ENCODE measurements around the gene CSTB.

CSTB gene

DNA sequence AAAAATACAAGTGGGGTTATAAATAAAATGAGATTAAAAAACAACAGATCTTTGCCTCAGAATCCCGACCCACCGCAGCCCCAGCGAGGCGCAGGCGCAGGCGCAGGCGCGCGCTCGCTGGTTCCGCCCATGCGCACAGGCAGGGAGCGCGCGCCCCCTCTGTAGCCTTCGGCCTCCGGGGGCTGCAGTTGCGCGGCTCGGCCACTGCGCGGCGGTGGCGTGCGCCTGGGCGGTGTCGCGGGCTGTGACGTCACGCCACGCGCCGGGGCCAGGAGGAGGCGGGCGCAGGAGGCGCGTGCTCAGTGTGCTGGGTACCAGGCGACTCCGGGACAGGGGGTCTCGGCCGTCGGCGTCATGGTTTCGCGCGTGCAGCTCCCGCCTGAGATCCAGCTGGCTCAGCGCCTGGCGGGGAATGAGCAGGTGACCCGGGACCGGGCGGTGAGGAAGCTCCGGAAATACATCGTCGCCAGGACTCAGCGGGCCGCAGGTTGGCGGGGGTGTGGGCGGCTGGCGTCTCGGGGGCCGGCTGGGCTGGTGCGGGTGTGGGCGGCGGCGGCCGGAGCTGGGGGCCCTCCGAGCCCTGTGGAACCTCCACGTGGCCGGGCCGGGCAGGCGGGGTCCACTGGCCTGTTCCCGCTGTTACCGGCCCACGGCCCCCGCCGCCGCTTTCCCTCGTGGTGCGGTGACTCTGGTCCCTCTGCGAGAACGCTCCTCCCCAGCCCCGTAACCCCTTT is 13.3 kb upstream of the CSTB start, which contains the start of gene RRP1:
RRP1 (plus strand) TSS at position 302 of the 734 bp plus-strand sequence; CDS start at position 355, 53 bp downstream.
- DNase-seq, result peak; percentile 90 to 95

DNA sequence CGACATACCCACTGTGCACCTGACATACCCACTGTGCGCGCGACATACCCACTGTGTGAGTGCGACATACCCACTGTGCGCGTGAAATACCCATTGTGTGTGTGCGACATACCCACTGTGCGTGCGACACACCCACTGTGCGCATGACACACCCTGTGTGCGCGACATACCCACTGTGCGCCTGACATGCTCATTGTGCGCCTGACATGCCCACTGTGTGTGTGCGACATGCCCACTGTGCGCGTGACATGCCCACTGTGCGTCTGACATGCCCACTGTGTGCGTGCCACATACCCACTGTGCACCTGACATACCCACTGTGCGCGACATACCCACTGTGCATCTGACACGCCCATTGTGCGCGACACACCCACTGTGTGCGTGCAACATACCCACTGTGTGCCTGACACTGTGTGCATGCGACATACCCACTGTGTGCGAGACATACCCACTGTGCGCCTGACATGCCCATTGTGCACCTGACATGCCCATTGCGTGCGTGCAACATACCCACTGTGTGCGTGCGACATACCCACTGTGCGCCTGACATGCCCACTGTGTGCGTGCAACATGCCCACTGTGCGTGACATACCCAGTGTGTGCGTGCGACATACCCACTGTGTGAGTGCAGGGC is 10.8 kb upstream of the CSTB start:
- DNase-seq, result no peak

DNA sequence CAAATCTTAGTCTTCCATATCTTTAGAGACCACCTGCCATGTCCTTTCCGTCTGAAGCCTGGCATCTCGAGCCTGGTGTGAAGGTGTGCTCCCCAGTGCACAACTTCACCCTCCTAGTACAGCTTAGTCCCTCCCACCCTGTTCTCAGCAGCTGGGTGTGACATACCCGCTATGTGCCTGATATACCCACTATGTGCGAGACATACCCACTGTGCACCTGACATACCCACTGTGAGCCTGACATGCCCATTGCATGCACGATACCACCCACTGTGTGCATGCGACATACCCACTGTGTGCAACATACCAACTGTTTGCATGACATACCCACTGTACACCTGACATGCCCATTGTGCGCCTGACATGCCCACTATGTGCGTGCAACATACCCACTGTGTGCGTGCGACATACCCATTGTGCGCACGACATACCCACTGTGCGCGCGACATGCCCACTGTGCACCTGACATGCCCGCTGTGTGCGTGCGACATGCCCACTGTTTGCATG is 10.2 kb upstream of the CSTB start:
- no peak for DNase-seq

DNA sequence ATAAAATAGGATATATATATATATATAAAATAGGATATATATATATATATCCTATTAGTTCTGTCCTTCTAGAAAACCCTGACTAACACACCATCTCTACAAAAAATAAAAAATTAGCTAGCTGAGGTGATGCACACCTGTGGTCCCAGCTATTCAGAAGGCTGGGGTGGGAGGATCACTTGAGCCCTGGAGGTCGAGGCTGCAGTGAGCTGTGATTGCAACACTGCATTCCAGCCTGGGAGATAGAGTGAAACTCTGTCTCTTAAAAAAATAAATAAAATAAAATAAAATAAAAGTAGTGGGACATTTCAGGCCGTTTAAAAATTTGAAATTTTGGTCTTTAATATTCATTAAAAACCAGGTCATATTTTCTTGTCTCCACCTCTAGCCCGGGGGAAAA is 9.0 kb upstream of the CSTB start:
- no peak for DNase-seq

DNA sequence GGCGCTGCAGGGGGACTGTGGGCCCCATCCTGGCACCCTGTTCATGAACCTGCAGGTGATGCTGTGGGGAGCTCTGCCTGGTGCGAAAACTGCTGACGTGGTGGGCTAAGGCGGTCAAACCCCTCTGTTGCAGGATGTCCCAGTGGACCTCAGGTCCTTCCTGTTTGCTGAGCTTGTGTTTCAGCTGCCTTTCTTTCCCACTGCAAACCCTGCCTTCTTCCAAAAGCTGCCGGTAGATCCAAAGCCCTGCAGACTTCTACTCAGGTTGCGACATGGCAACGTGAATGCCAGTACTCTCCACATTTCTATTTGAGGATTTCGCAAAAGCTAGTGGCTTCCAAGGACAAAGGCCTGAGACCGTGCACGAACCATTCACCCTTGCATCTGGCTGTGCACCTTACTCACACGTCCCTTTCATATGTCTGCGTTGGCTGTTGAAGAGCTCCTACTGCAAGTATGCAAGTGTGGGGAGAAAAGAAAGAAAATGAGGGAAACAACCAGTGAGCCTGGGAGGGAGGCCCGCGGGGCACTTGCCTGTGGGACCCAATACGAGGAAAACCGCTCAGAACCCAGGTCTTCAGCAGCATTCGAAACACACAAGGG is 7.1 kb upstream of the CSTB start:
- DNase-seq, result no peak

DNA sequence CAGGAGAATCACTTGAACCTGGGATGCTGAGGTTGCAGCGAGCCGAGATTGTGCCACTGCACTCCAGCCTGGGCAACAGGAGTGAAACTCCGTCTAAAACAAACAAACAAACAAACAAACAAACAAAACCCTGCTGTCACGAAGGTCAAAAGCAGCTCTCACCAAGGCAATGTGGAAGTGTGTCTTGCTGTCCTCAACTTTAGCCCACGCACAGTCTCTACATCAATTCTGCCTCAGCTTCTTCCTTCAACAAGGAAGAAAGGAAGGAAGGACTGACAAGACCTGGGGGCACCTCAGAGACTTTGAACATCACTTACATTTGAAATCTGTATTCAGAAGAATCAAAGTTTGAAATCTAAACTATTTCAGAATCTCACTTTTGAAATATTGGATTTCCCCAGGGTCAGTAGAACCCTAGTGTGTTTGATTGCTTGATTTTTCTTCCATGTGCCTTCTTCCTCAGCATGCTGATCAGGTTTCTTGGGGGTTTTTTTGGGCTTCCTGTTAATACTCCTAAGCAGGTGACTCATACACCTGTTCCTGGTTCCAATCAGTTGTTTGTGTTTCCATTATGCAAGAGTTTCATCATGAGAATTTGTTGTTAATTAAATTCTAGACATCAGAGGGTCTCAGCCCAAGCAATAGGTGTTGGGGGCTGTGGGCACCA is 6.5 kb upstream of the CSTB start:
- no peak for DNase-seq

DNA sequence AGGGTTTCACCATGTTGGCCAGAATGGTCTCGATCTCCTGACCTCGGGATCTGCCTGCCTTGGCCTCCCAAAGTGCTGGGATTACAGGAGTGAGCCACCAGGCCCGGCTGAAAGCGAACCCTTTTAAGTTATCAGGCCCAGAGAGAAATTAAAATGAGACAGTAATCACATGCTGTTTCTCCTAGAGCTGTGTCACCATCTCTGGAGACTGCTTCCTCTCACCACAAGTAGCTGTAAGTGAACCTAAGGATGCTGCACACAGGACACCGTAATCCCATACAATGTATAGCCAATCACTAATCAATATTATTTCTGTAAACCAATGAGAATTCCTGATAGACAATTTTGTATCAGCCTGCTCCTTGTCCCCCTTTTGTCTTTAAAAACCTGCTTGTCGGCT is 5.7 kb upstream of the CSTB start:
- DNase-seq, result no peak

DNA sequence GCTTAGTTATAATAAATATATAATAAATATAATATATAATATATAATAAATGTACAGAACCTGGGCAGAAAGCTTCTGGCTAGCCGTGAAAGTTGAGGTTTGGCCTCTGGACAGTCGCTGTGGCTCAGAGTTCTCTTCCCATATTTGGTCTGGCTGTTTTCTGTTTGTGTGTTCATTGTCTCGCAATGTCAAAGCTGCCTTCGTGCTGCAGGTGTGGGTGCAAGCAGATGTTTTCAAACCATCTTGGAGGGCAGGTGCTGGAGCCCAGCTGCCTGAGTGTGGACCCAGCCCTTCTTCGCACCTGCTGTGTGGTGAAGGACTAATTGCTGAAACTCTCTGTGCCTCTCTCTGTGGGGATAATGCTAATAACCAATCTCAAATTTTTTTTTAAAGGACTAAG is 3.6 kb upstream of the CSTB start:
- no peak for DNase-seq

DNA sequence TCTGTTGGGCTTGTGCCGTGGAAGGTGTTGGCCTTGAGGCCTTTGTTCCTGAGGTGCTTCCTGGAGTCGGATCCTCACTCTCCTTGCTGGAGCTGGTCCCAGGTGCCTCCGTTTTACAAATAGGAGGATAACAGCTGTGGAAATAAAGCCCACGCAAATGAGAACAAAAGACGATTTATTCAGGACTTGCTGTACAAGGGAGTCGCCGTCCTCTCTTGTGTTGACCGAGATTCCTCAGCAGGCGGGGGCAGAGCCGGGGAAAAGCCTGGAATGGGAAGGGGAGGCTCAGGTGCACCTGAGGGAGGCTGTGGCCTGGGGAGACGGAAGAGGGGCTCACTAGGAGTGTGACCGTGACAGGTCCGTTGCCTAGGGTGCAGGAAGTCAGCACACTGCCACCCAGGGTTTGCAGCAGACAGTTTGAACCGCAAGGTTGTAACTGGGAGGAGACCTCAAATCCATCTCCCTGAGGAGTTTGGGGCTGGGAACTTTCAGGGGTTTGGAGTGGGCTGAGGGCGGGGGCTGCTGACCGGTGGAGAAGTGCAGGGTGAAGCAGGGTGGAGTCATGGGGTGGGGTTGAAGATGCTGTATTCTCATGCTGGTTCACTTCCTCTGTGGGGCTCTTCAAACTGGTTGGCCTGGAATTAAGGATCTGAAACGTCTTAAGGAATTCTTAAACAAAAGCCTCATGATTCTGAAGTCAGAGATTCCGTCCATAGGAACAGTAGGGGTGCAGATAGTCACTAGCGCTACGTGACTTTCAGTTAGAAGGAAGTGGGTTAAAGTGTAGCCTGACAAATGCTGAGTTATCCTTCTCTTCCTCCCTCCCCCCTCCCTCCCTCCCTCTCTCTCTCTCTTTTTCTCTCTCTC is 2.6 kb upstream of the CSTB start:
- no peak for DNase-seq

DNA sequence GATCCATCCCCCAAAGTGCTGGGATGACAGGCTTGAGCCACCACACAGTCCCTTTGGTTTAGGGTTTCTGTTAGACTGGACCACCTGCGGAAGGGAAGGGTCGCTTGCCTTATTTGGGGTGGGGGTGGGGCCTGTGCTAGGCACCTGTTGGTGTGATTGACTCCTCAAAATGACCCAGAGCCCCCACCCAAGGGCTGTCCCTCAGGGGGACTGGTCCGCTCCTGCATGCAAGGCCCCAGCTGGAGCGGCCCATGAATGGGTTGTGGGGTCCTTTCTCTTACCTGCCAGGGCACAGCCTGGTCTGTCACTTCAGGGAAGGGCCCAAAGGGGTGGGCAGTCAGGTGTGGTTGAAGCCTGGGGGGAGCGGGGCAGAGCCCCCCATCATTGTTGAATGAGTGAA is 1.8 kb upstream of the CSTB start:
- DNase-seq, result no peak

DNA sequence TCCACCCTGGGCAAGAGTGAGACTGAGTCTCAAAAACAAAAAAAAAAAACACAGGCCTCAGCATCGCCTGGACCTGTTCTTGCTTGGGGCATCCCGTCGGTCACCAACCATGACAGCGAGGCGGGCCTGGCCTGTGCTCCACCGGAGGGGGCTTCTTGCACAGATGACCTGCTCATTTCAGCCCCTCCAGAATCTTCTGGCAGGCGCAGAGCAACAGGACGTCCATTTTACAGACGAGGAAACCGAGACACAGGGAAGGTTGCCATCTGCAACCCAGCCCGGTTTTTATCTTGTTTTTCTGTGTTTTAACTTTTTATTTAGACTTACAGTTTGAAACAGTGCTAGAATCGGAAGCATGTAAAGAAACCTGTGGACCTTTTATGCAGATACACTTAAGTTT is 918 bp downstream of the CSTB start:
- DNase-seq, result no peak

DNA sequence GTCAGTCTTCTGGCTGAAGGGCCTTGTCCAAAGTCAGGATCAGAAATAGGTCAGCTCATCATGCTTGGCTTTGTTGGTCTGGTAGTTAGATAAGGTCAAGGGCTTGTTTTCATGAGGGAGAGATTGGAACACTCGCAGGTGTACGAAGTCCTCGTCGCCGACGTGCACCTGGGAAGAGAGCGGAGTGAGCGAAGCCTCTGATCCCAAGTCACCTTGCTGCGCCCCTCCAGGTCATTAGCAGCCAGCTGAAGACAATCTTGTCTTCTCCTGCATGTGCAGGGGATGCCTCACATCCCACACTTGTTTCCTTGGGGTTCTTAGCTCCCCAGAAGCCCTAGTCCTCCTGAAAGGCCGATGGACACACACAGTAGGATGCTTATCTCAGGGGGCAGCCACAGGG is 1.9 kb downstream of the CSTB start:
- no peak for DNase-seq

DNA sequence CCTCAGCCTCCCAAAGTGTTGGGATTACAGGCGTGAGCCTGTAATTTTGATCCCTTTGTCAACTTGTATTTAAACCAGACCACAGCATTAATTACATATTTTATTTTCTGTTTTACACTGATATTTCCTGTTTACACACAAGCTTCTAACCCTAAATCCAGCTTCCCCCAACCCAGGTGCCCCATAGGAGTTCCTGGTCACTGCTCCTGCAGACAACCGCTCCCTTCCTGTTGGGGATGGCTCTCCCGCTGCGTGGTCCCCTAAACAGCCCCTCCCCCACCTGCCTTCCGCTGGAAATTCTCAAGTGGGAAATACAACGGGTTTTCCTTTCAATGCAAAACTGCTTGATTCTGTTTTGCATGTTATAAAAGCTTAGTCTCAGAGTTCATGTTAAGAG is 3.7 kb downstream of the CSTB start:
- no peak for DNase-seq

DNA sequence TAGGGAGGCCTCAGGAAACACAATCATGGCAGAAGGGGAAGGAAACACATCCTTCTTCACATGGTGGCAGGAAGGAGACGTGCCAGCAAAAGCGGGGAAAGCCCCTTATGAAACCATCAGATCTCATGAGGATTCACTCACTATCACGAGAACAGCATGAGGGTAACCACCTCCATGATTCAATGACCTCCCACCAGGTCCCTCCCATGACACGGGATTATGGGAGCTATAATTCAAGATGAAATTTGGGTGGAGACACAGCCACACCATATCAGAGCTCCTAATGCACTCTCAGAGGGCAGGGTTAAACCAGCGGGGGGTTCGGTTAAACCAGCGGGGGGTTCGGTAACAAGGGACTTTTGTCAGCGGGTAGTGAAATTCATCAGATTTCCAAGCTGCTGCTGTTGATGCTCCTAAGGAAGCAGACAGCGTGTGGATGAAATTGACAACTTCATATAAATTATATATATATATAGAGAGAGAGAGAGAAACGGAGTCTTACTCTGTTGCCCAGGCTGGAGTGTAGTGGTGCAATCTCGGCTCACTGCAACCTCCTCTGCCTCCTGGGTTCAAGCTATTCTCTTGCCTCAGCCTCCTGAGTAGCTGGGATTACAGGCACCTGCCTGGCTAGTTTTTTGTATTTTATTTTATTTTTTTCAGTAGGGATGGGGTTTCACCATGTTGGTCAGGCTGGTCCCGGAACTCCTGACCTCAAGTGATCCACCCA is 4.2 kb downstream of the CSTB start:
- DNase-seq, result no peak

DNA sequence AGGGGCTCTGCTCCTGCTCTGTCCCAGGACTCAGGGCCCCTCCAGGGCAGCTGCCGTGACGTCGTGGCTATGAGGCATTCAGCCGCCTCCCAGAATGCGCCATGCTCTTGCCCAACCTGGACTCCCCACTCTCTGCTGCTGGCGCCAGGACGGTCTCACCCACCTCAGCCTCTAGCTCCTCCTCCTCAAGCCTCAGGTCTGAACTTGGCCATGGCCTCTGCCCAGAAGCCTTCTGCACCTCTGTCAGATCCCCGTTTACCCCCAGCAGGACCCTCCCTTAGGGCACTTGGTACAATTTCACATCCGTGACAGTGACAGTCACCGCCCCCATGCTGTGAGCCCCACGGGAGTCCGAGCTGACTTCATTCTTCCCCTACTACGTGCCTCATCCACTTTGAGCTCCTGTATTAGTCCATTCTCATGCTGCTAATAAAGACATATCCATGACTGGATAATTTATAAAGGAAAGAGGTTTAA is 4.9 kb downstream of the CSTB start:
- DNase-seq, result no peak

DNA sequence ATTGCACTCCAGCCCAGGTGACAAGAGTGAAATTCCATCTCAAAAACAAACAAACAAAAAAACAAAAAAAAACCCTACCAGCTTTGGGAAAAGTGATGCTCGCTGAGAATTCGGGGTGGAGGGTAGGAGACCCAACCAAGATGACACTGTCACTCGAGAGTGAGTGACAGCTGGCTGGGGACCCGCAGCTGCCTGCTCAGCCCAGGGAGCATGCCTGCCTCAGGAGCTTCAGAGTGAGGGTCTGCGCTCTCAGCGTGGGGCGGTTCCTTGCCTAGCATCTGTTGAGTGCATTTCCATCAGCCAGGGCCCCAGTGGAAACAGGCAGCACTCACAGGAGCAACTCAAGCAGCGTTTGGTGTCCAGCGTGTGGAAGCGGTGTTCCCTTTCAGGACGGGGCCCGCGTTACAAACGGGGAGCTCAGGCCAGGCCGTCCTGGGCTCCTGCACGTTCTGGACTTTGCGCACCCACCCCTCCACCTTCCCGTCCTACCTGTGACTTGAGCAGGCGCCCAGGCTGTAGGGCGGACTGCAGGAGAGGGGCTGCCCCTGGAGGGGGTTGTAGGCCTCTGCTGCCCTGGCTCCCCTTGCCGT is 5.9 kb downstream of the CSTB start:
- no peak for DNase-seq

DNA sequence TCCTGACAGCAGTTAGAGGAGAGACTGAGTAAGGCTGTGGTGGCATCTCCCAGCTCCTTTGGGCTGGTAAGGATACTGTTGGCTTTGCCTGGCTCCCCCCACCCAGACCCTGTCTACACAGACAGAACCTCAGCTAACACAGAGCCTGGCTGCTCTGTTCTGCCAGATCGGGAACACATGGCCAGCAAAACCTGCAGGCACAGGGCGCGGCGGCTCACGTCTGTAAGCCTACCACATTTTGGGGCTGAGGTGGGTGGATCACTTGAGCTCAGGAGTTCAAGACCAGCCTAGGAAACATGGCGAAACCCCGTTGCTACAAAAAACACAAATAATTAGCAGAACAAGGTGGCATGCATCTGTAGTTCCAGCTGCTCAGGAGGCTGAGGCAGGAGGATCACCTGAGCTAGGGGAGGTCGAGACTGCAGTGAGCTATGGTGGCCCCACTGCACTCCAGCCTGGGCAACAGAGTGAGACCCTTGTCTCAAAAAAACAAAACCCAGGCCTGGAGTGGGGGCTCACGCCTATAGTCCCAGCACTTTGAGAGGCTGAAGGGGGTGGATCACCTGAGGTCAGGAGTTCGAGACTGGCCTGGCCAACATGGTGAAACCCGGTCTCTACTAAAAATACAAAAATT is 6.7 kb downstream of the CSTB start:
- no peak for DNase-seq

DNA sequence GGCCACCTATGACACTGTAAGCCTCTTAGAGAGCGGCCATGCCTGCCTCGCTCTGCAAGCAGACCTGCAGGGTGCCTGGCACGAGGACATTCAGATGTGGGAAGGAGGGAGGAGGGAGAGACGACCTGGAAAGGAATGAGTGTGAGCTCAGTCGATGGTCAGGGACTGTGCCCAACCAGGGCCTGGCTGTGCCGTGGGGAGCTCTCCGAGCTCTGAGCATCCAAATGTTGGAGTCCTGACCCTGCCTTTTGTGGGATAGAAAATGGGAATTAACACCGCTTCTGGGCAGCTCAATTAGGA is 7.3 kb downstream of the CSTB start:
- no peak for DNase-seq

DNA sequence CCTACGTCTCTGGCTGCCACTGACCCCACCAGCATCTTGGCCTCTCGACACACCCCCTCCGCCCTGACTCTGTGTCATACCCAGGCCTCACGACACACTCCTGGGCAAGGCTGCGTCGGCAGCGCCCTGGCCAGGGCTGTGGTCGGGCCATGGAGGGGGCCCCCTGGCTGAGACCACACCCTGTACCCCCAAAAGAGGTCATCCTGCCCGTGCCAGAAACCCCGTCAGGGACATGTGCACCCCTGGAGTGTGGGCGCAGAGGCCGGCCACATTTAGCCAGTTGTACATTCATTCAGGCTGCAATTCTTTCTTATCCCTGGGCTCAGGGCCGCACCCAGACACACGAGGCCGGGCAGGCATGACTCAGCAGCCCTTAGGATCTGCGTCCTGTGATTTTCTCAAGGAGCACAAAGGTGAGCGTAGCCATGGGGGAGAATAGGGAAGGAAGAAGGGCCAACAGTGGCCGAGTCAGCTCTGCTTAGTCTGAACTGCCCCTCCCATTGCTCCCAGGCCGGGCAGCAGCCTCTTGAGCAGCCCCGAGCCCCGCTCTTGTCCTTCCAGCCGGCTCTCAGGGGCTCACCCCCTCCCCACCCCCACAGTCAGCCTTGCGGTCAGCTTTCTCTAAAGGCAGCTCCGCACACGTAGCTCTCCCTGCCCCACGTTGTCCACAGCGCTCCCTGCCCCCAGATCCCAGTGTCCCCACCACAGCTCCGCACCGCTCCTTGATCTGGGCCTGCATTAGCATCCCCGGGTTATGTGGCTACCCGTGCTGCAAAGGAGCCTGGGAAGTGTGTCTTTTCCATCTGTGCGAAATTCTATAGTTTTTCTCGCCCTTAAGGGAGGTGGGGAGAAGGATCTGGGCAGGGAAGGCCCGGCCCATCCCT is 7.9 kb downstream of the CSTB start:
- no peak for DNase-seq

DNA sequence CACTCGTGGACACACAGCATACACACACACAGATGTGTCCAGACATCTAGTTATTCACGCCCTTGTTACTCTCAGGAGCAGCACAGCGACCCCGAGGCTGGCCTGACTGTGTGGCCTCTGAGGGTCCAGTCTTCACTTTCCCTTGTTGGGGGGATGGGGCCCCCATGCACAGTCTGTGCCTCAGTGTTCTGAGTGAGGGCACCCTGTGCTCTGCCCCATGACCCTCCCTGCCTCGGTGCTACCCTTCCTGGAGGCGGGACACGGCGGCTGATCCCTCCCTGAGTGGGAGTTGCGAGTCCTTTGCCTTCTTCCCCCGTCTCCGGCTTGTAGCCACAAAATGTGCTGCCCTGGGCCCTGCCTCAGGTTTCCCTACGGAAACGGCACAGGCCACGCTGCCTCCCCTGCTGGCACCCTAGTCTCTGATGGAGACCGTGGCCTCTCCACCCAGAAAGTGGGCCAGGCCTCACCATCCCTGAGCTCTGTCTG is 8.6 kb downstream of the CSTB start:
- DNase-seq, result no peak
